Gastrocnemius medialis (tissue), 4 donors: ENCODE measurements around the gene UPF1.

Source experiments
- CTCF ChIP-seq, 5 experiments: fragments of 450-650 bp in 3 of 5; fragments of 200-600 bp in 2 of 5; sonication (generic) in 2 of 5; IDR thresholded peaks in 4 of 5; conservative IDR thresholded peaks in 1 of 5; 1 replicate in 4 of 5; 2 replicates in 1 of 5; pipeline ENCODE4 v1.5.1; 2016 to 2019; ENCODE audit warnings: antibody characterized with exemption in 5 of 5, mild to moderate bottlenecking in 3 of 5, moderate library complexity in 3 of 5
- POLR2A ChIP-seq, 2 donors: fragments of 450-650 bp; IDR thresholded peaks; one replicate each; pipeline ENCODE4 v1.6.1; 2017; ENCODE audit warnings: antibody characterized with exemption in 2 of 2, mild to moderate bottlenecking in 2 of 2, moderate library complexity in 2 of 2

- no peak for TF ChIP-seq POLR2A (IDR thresholded peaks at IDR 0.05)
- TF ChIP-seq CTCF (IDR thresholded peaks at IDR 0.05 in 4 of 5, conservative IDR thresholded peaks at IDR 0.05 in 1 of 5): no peak
Measured at GRCh38 chr19:18886972-18887371, 55.2 kb downstream of the UPF1 start.
